WERI-Rb-1 (cell line): ENCODE data around the gene LIMK2.

ENCODE experiments used
- DNase-seq: peaks from one replicate; pipeline ENCODE4 v3.0.0-alpha.2; 2020
- H3K27ac ChIP-seq: fragments of 250-450 bp; sonication (Bioruptor Pico); 2 replicates; pipeline ENCODE4 v1.5.1; 2020; ENCODE audit warnings: mild to moderate bottlenecking, moderate library complexity
- H3K27me3 ChIP-seq: fragments of 250-450 bp; sonication (Bioruptor Pico); 2 replicates; pipeline ENCODE4 v1.5.1; 2021; ENCODE audit warnings: mild to moderate bottlenecking, low read depth, moderate library complexity; ENCODE audit not compliant: insufficient read depth, severe bottlenecking
- H3K36me3 ChIP-seq: fragments of 250-450 bp; sonication (Bioruptor Pico); 2 replicates; pipeline ENCODE4 v1.5.1; 2020; ENCODE audit warnings: mild to moderate bottlenecking, moderate library complexity
- H3K4me3 ChIP-seq: 2 replicates; pipeline ENCODE4 v1.5.1; 2011; ENCODE audit warnings: low read depth, mild to moderate bottlenecking, control low read depth, low read length
- H3K9me3 ChIP-seq: fragments of 250-450 bp; sonication (Bioruptor Pico); 2 replicates; pipeline ENCODE4 v1.5.1; 2021; ENCODE audit warnings: mild to moderate bottlenecking, moderate library complexity; ENCODE audit not compliant: severe bottlenecking
- TF ChIP-seq, protein P1 (sequence below): IDR thresholded peaks from 2 replicates; pipeline ENCODE4 v1.5.1; 2011; ENCODE audit warnings: low read depth, mild to moderate bottlenecking, control low read depth, inconsistent platforms, low read length

The LIMK2 gene

DNA sequence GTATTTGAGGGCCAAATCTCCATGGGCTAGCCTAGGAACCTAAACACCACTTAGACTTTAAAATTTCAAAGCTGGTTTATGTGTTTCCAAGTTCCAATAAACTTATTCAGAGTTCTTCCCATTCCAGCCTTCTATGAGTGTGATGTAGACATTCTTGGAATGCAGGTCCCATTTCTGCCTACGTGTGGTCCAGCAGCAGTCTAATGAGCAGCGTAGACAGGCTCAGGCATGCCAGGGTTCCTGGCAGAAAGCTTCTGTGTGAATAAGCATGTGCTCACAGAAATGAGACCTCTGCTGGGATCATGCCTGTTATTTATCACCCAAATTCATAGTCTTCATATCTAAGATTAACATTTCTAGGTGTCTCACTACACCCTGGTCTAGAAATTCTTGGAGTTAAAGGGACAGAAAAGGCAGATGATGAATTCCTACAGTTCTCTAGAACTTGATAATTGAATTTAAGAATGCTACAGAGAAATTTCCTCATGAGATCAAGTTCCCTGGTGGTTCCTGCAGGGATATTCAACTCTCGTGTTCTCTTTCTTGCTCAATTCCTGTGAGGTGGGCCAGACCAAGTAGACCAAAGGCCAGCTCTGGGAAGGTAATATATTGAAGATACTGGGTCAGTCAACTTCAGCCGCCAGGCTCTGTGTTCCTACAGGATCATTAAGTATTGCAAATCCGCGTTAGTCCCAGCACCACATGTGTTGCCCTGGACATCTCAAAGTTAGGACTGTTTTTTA lies 34.5 kb upstream of the LIMK2 start:
- Histone ChIP-seq H3K9me3 (peaks cover 2% of the 10 kb centered on the region), H3K36me3 (peaks cover 17% of the 10 kb centered on the region), H3K27ac (no peak overlapping the region), H3K27me3 (no peaks in the 10 kb centered on the region), H3K4me3 (no peak overlapping the region)
- DNase-seq: no peak
- TF ChIP-seq, protein P1, sequence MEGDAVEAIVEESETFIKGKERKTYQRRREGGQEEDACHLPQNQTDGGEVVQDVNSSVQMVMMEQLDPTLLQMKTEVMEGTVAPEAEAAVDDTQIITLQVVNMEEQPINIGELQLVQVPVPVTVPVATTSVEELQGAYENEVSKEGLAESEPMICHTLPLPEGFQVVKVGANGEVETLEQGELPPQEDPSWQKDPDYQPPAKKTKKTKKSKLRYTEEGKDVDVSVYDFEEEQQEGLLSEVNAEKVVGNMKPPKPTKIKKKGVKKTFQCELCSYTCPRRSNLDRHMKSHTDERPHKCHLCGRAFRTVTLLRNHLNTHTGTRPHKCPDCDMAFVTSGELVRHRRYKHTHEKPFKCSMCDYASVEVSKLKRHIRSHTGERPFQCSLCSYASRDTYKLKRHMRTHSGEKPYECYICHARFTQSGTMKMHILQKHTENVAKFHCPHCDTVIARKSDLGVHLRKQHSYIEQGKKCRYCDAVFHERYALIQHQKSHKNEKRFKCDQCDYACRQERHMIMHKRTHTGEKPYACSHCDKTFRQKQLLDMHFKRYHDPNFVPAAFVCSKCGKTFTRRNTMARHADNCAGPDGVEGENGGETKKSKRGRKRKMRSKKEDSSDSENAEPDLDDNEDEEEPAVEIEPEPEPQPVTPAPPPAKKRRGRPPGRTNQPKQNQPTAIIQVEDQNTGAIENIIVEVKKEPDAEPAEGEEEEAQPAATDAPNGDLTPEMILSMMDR: no peak

DNA sequence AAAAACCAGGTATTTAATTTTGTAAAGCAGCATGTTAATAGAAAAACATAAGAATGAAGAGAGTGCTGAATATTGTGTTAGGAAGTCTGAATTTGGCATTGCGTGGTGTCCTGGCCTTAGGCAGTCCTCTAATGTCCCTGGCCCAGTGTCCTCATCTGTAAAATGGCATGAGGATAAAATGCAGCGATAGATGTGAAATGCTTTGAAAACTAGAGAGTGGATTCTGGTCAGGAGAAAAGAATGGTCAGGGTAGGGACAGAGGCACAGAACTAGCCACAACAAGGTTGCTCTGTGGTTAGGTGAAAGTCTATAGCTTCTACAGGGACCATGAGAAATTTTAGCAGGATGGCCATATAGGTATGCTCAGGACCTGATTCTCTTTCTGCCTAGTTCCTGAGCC lies 33.2 kb upstream of the LIMK2 start:
- Histone ChIP-seq H3K9me3 (peaks cover 2% of the 10 kb centered on the region), H3K27me3 (no peaks in the 10 kb centered on the region), H3K4me3 (no peak overlapping the region), H3K36me3 (peaks cover 20% of the 10 kb centered on the region), H3K27ac (no peak overlapping the region)
- DNase-seq: no peak
- TF ChIP-seq, protein P1: no peak

DNA sequence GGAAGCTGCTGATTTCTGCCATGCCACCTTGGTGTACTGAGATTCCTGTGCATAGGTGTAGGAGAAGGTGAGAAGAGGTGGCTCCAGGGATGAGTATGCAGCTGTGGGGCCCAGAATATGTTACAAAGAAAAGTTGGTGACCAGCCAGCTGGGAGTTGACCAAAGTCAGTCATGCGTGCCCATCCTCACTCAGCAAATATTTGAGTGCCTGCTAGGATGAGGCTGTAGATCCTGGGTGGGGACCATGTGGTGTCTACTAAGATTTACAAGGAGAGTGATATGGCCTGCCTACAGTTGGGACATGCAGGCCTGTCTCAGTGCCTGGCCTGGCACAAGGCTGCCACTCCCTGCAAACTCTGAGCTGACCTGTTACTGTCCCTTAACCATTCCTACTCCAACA lies 32.8 kb upstream of the LIMK2 start:
- peaks cover 2% of the 10 kb centered on the region for H3K9me3 ChIP-seq
- H3K27me3 ChIP-seq: no peaks in the 10 kb centered on the region
- H3K36me3 ChIP-seq: peaks cover 20% of the 10 kb centered on the region
- H3K4me3 ChIP-seq: no peak overlapping the region
- H3K27ac ChIP-seq: no peak overlapping the region
- DNase-seq: no peak
- TF ChIP-seq, protein P1: no peak

DNA sequence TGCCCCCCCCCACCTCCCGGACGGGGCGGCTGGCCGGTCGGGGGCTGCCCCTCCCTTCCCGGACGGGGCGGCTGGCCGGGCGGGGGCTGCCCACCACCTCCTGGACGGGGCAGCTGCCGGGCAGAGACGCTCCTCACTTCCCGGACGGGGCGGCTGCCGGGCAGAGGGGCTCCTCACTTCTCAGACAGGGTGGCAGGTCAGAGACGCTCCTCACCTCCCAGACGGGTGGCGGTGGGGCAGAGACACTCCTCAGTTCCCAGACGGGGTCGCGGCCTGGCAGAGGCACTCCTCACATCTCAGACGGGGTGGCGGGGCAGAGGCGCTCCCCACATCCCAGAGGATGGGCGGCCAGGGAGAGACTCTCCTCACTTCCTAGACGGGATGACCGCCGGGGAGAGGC lies 28.1 kb upstream of the LIMK2 start:
- peaks cover 2% of the 10 kb centered on the region for H3K9me3 ChIP-seq
- no peak overlapping the region for H3K4me3 ChIP-seq
- DNase-seq: no peak
- H3K27me3 ChIP-seq: no peaks in the 10 kb centered on the region
- H3K27ac ChIP-seq: no peak overlapping the region
- H3K36me3 ChIP-seq: peaks cover 25% of the 10 kb centered on the region
- TF ChIP-seq, protein P1: no peak

DNA sequence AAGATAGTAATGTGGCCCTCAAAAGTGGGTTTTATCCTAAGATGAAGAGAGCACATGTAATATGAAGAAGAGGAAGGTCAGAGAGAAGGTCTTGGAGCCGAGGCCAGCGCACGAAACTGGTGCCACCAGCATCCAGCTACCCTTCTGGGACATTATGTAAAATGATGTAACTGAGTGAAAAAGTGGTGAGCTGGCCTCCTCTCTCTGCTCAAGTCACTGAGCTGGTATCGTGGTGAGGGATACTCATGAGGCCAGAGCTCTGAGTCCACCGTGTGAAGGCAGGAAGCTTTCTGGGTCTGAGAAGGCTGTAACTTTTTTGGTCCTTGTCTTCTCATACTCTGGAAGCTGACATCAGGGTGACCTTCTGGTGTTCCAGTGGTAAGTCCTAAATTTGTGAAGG lies 27.0 kb upstream of the LIMK2 start:
- Histone ChIP-seq H3K27ac (no peak overlapping the region), H3K36me3 (peaks cover 28% of the 10 kb centered on the region)
- DNase-seq: no peak

More for the DNA sequence above, 27.0 kb upstream of the LIMK2 start:
- peaks cover 2% of the 10 kb centered on the region for H3K9me3 ChIP-seq
- H3K4me3 ChIP-seq: no peak overlapping the region
- TF ChIP-seq, protein P1: no peak
- no peaks in the 10 kb centered on the region for H3K27me3 ChIP-seq
